HG03439 (cell line): ENCODE data around the gene ZNF793.

ENCODE experiments used
- ATAC-seq: cut with Tn5 transposase; IDR thresholded peaks from one replicate; pipeline ENCODE4 v1.9.1; 2021; ENCODE audit warnings: mild to moderate bottlenecking, moderate library complexity; ENCODE audit not compliant: unreplicated experiment

ZNF793 gene

GRCh38 chr19:37506387-37507166 lies at the start of gene ZNF793:
ZNF793 (plus strand) TSS chr19:37506939; CDS start chr19:37523440, 16,501 bp downstream.
- no peak for ATAC-seq

GRCh38 chr19:37466277-37466797 lies 40.4 kb upstream of the ZNF793 start:
- no peak for ATAC-seq

- peak; percentile 66 for ATAC-seq
Observed at GRCh38 chr19:37466798-37467607, 39.7 kb upstream of the ZNF793 start, which contains the start of gene ZNF569. ZNF569 (minus strand) TSS chr19:37467444; CDS start chr19:37444921, 22,523 bp downstream.

DNA sequence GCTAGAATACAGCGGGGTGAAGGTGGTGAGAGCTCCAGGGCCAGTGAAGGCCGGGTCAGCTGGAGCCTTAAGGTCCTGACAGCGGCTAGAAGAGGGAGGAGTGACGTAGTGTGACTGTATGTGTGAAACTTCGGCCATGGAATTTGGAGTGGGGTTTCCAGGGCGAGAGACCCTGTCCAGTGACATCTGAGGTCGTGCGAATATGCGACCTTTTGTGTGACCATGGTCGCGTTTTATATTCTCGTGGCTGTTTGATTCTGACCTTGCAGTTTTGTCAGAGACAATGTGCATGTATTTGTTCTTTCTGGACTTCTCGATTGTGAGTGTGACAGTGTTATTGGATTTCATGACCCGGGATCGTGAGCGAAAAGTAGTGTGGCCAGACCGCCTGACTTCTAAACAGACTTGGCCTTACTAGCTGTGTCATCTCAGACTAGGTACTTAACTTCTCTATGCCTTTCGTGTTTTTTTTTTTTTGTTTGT lies 39.1 kb upstream of the ZNF793 start:
- ATAC-seq = no peak

DNA sequence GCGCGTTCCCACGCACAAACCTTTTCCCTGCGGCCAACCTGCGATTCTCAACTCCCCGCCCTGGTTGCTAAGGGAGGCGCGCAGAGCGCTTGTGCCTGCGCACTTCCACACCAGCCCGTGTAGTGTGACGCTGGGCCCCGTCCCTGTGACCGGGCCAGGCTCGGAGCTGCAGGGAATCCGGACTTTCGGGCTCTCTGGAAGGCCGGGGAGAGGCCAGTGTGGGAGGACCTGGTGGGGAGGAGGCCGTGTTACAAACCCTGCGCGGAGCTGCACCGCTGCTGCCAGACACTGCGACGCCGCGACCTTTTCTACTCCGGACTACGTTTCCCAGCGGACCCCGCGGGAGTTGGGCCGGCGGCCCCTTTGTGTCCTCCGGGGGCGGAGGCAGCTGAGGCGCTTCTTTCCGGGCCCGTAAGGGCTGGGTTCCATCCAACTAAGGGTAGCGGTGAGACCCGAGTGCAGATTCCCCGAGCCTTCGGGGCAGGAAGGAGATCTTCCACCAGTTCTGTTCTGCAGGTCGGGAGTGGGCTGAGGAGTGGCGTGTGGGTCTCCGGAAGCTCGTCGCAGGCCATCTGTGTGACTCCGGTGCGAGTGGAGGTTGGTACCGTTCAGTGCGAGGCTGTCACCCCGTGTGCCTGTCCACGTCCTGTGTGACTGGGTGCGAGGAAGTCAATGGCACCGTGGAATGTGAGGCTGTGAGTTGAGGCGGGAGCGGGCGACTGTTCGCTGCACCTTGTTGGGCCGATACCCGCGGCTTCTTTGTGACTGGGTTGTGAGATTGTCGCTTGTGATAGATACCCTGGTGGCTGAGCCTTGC lies 37.6 kb upstream of the ZNF793 start, which contains the start of gene ZNF570:
Gene ZNF570 (plus strand): TSS at position 396 of the 817 bp plus-strand sequence. CDS start 999 bp downstream, outside the sequence.
- peak; percentile 57 for ATAC-seq

DNA sequence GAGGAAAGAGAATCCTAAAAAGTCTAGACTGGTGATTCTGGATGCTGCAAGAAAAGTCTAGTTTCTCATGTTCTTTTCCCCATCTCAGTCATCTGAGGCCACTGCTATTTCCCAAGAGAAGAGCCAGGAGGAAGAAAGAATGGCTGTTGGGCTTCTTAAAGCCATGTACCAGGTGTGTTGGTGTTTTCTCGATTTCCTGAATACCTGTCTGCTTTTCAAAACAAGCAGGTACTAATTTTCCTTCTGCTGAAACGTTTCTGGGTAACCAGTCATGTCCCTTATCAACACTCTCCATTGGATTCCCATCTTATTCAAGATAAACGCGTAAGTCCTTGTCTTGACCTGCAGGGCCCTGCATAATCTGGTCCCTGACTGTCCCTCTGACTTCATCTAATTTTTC lies 36.5 kb upstream of the ZNF793 start:
- ATAC-seq = no peak

DNA sequence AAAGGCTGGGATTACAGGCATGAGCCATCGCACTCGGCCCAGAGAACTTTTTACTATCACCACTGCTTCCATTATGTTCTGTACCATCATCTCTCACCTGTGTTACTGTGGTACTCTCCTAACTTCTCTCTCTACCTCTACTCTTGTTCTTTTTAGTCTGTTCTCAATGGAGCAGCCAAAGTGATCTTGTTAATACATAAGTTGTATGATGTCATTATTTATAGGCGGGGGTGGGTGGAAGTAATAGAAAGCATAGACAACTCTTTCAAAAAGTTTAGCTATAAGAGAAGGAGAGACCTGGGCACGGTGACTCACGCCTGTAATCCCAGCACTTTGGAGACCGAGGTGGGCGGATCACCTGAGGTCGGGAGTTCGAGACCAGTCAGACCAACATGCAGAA lies 34.6 kb upstream of the ZNF793 start:
- no peak for ATAC-seq

DNA sequence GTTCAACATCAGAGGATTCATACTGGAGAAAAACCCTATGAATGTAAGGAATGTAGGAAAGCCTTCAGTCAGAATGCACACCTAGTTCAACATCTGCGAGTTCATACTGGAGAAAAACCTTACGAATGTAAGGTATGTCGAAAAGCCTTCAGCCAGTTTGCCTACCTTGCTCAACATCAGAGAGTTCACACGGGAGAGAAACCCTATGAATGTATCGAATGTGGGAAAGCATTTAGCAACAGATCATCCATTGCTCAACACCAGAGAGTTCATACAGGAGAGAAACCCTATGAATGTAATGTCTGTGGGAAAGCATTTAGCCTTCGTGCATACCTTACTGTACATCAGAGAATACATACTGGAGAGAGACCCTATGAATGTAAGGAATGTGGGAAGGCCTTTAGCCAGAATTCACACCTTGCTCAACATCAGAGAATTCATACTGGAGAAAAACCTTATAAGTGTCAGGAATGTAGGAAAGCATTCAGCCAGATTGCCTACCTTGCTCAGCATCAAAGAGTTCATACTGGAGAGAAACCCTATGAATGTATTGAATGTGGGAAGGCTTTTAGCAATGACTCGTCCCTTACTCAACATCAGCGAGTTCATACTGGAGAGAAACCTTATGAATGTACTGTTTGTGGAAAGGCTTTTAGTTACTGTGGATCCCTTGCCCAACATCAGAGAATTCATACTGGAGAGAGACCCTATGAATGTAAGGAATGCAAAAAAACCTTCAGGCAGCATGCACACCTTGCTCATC lies 22.2 kb upstream of the ZNF793 start:
- ATAC-seq = no peak

DNA sequence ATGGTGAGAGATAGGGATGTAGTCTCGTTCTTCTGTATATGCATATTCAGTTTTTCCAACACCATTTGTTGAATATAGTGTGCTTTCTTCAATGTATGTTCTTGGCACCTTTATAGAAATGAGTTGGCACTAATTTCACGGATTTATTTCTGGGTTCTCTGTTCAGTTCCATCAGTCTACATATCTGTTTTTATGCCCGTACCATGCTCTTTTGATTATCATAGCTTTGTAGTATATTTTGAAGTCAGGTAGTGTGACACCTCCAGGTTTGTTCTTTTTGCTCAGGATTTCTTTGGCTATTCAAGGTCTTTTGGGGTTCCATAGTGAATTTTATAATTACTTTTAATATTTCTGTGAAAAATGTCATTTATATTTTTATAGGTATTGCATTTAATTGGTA lies 14.5 kb upstream of the ZNF793 start:
- no peak for ATAC-seq

- no peak for ATAC-seq
Observed at GRCh38 chr19:37505958-37506386, 767 bp upstream of the ZNF793 start.

GRCh38 chr19:37507167-37507464 lies 377 bp downstream of the ZNF793 start:
- no peak for ATAC-seq

GRCh38 chr19:37511186-37511585 lies 4.4 kb downstream of the ZNF793 start:
- ATAC-seq = no peak

- no peak for ATAC-seq
Observed at GRCh38 chr19:37511821-37512220, 5.1 kb downstream of the ZNF793 start.

- ATAC-seq = no peak
Observed at GRCh38 chr19:37513397-37513796, 6.7 kb downstream of the ZNF793 start.

DNA sequence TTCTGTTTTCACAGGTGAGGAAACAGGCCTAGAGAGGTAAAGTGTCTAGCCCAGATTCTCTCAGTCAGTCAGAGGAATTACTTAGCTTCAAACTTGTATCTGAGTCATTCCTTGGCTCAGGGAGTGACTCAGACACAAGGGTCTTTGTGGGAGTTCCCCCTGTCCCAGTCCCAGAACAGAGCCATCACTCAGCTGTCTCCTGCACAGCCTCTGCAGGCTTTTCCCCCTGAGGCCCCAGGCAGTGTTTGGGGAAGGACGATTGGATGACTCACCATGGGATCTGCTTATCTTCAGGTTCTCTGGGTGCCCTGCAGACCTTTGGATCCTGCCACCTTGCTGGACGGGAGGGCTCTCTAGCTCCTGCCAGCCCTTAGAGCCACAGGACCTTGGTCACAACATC lies 13.2 kb downstream of the ZNF793 start:
- ATAC-seq = no peak

- no peak for ATAC-seq
Observed at GRCh38 chr19:37537391-37537947, 30.7 kb downstream of the ZNF793 start.

- peak; percentile 59 for ATAC-seq
Observed at GRCh38 chr19:37551129-37551993, 44.6 kb downstream of the ZNF793 start.

- no peak for ATAC-seq
Observed at GRCh38 chr19:37563518-37563917, 56.8 kb downstream of the ZNF793 start.
